Erythroblast (primary cell): ENCODE results near the gene EPHB1.

Experiments
- GATA1 ChIP-seq: IDR thresholded peaks from 2 replicates; pipeline ENCODE4 v1.6.1; 2011; ENCODE audit warnings: low read depth, mild to moderate bottlenecking, control low read depth, low read length, moderate library complexity
- POLR2A ChIP-seq: IDR thresholded peaks from 2 replicates; pipeline ENCODE4 v1.6.1; 2011; ENCODE audit warnings: mild to moderate bottlenecking, low read length

GRCh38 chr3:135155791-135156190, 360.7 kb downstream of the EPHB1 start:
- TF ChIP-seq POLR2A: no peak
- TF ChIP-seq GATA1: no peak
